ENCODE measurements around the gene GRAMD4. TPM values are rescaled to one million over a fixed set of nuclear protein-coding genes. Genes with fewer than 3 reads are reported as not detected.

The GRAMD4 gene
- total RNA-seq, 4 donors from 2014 or later, result 16.7 to 106 (median 53.3) TPM

- Histone ChIP-seq H3K27me3 (no peaks in the 10 kb centered on the region), H3K27ac (no peak overlapping the region), H3K36me3 (peaks cover 0 to 92% of the 10 kb centered on the region in 2 donors), H3K9me3 (no peaks in the 10 kb centered on the region), H3K4me1 (no peaks in the 10 kb centered on the region), H3K4me3 (no peak overlapping the region)
- no peak for DNase-seq
- TF ChIP-seq POLR2A (IDR thresholded peaks at IDR 0.05) (no peak), CTCF (IDR thresholded peaks at IDR 0.05 in 4 of 5, conservative IDR thresholded peaks at IDR 0.05 in 1 of 5) (no peak)
- ATAC-seq, result no peak
- in situ Hi-C loops (cut with MboI; ENCODE audit: low sequenced_read_pairs in 4 of 4) (loop anchor here in 1 of 4 donors (25.0 kb wide), 1 partner anchor 129 kb away; no protein-coding TSS in a partner anchor), intact Hi-C loops (cut with DNase I; ENCODE audit: low total_unique reads) (no loop called here)
Measured at GRCh38 chr22:46691571-46691970, 71.4 kb downstream of the GRAMD4 start.

- Histone ChIP-seq H3K36me3 (peaks cover 0 to 93% of the 10 kb centered on the region in 2 donors), H3K27me3 (no peaks in the 10 kb centered on the region), H3K4me1 (no peaks in the 10 kb centered on the region), H3K27ac (no peak overlapping the region), H3K4me3 (no peak overlapping the region), H3K9me3 (no peaks in the 10 kb centered on the region)
- in situ Hi-C loops (cut with MboI; ENCODE audit: low sequenced_read_pairs in 4 of 4), result loop anchor here in 1 of 4 donors (25.0 kb wide), 1 partner anchor 132 kb away; no protein-coding TSS in a partner anchor
- DNase-seq, result no peak
- intact Hi-C loops (cut with DNase I; ENCODE audit: low total_unique reads), result no loop called here
- no peak for ATAC-seq
- no peak for TF ChIP-seq CTCF (IDR thresholded peaks at IDR 0.05 in 4 of 5, conservative IDR thresholded peaks at IDR 0.05 in 1 of 5)
- no peak for TF ChIP-seq POLR2A (IDR thresholded peaks at IDR 0.05)
Measured at GRCh38 chr22:46693634-46694415, 73.6 kb downstream of the GRAMD4 start.

DNA sequence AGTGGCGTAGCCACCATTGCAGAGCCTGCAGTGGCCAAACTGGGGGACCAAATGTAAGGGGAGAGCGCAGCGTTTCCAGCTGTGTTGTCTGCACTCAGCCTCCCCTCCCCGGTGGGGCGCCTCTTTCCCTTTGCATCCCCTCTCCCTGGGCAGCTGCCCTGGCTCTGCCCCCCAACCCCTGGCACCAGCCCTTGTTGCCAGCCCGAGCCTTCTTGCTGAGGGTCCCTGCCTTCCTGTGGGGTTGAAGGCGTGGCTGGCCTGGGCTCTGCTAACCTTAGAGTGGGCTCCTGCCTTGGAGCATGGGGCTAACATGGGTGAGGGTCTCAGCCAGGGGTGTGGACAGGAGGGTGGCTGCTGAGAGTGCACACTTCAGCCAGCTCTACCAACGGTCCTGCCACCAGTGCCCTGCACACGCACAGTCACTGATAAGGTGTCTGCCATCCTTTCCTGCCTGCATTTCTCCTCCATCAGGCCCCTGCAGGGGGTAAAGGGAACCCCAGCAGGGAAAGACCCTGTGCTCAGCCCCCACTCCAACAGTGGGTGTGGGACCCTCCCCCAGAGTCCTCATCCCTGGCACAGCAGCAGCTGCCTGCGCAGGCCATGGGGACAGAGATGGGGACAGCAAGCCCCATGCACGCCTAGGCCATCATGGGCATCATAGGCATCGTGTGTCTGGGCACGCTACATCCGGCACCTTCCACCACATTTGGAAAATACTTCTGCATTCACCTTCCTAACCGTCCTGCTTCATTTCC is 74.4 kb downstream of the GRAMD4 start:
- no peak for TF ChIP-seq POLR2A (IDR thresholded peaks at IDR 0.05)
- TF ChIP-seq CTCF (IDR thresholded peaks at IDR 0.05 in 4 of 5, conservative IDR thresholded peaks at IDR 0.05 in 1 of 5), result no peak
- intact Hi-C loops (cut with DNase I; ENCODE audit: low total_unique reads), result no loop called here
- no peak overlapping the region for H3K4me3 ChIP-seq
- H3K9me3 ChIP-seq, result no peaks in the 10 kb centered on the region
- in situ Hi-C loops (cut with MboI; ENCODE audit: low sequenced_read_pairs in 4 of 4), result loop anchor here in 1 of 4 donors (25.0 kb wide), 1 partner anchor 132 kb away; no protein-coding TSS in a partner anchor
- DNase-seq, result no peak
- no peak overlapping the region for H3K27ac ChIP-seq
- H3K27me3 ChIP-seq, result no peaks in the 10 kb centered on the region
- ATAC-seq, result no peak
- peaks cover 0 to 94% of the 10 kb centered on the region in 2 donors for H3K36me3 ChIP-seq
- no peaks in the 10 kb centered on the region for H3K4me1 ChIP-seq

DNA sequence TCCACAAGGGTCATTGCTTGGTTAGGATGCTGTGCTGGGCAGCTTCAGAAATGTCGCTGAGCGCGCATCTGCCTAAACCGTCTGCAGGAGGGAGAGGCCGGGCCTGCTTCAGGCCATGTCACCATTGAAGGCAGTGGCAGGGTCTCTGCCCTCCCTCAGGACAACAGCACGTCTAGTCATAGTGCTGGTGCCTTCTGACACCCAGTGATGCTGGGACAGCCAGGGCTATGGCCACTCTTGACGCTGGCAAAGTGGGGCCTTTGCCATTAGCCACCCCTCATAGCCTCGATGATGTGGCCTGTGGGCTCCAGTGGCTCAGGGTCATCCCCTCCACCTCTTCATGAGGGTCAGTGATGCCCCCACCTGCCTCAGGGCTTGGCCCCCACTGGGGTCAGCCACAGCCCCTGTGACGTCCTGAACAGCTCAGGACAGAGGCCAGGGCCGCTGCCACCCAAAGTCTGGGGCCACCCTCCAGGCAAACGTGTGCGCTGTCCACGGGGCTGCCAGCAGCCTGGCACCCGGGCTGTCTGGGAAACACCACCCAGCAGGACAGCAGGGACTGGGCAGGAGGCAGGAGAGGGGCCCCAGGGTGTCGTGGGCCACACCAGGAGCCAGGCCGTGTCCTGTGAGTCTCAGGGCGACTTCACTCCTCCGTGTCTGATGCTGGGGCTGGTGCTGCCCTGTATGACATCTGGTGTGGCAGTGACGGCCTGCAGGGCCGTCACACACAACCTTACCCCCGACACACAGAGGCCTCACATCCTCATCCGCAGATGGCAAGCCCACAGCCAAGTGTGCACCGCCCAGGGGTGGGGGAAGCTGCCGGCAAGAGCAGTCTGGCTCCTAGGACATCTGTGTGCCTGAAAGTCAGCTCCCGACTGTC is 75.4 kb downstream of the GRAMD4 start:
- no peaks in the 10 kb centered on the region for H3K9me3 ChIP-seq
- no peak overlapping the region for H3K27ac ChIP-seq
- no peaks in the 10 kb centered on the region for H3K27me3 ChIP-seq
- TF ChIP-seq POLR2A (IDR thresholded peaks at IDR 0.05) (no peak), CTCF (IDR thresholded peaks at IDR 0.05 in 4 of 5, conservative IDR thresholded peaks at IDR 0.05 in 1 of 5) (no peak)
- intact Hi-C loops (cut with DNase I; ENCODE audit: low total_unique reads) (no loop called here), in situ Hi-C loops (cut with MboI; ENCODE audit: low sequenced_read_pairs in 4 of 4) (loop anchor here in 1 of 4 donors (25.0 kb wide), 1 partner anchor 133 kb away; no protein-coding TSS in a partner anchor)
- no peak for DNase-seq
- no peak overlapping the region for H3K4me3 ChIP-seq
- H3K4me1 ChIP-seq, result no peaks in the 10 kb centered on the region
- no peak for ATAC-seq
- peaks cover 0 to 92% of the 10 kb centered on the region in 2 donors for H3K36me3 ChIP-seq

Data from gastrocnemius medialis (tissue), 4 donors.